WTC11 (cell line): ENCODE measurements around the gene USP21.

ENCODE experiments used
- ATF2 ChIP-seq: sonication (generic); formaldehyde crosslinking; IDR thresholded peaks from 2 replicates; pipeline ENCODE4 v1.8.1; 2022; ENCODE audit warnings: low read depth, missing genetic modification reagents, borderline replicate concordance
- CTCF ChIP-seq: fragments of 200-600 bp; IDR thresholded peaks from 2 replicates; pipeline ENCODE4 v1.8.0; 2022; ENCODE audit warnings: antibody characterized with exemption
- E2F1 ChIP-seq: sonication (generic); formaldehyde crosslinking; IDR thresholded peaks from 2 replicates; pipeline ENCODE4 v1.8.0; 2022; ENCODE audit warnings: mild to moderate bottlenecking, missing genetic modification reagents
- USF2 ChIP-seq: sonication (generic); formaldehyde crosslinking; IDR thresholded peaks from 2 replicates; pipeline ENCODE4 v1.8.1; 2023; ENCODE audit warnings: mild to moderate bottlenecking, missing genetic modification reagents, moderate library complexity

GRCh38 chr1:161133220-161133740 lies 26.0 kb upstream of the USP21 start:
- TF ChIP-seq E2F1 (CRISPR knock-in tag): no peak
- no peak for TF ChIP-seq USF2 (CRISPR knock-in tag)
- TF ChIP-seq CTCF: no peak
- TF ChIP-seq ATF2 (CRISPR knock-in tag): no peak
